GM21447 (cell line): ENCODE results near the gene GTF2E1.
"Not testable (repeated sequence)": the region's sequence is repeated elsewhere in the genome, so short reads cannot be mapped to it uniquely, and the experiment has no call there.

Experiments used
- ATAC-seq: cut with Tn5 transposase; IDR thresholded peaks from one replicate; pipeline ENCODE4 v1.9.1; 2021; ENCODE audit not compliant: unreplicated experiment

Gene GTF2E1

DNA sequence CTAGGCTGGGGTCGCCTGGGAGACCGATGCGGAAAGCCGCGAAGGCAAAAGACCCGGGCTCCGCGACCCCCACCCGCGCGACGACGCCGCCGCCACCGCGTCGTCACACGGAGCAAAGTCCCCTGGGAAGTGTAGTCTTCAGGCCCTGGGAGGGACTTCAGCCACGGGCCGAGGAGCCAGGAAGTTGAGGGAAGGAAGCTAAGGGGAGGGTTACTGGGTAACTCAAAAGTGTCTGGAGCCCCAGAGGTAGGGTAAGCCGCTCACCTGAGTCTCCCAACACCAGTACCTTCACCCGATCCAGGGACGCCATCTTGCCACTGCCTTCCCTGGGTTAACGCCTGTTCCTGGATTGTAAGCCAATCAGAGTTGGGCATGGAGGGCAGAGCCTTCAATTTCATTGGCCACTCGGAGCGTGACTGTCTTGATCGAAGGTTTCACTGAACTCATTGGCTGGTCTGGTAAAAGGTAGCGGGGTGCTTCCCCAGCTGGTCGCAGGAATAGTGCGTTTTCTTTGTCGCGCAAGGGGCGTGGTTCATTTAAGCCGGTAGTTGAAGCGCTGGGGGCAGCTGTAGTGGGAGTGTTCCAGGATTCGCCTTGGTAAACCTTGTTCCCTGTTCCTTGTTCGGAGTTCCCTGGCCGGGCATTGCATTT, at the start of gene GTF2E1, which contains the start of gene RABL3:
Gene GTF2E1, plus strand, starts transcription at position 547 of the 651 bp plus-strand sequence. CDS start 7,809 bp downstream, outside the sequence.
Gene RABL3, minus strand, starts transcription at position 319 of the 651 bp plus-strand sequence. Its CDS starts 9 bp downstream, at position 310.
- ATAC-seq: peak; percentile 99

- no peak for ATAC-seq
These were observed 48.9 kb upstream of the GTF2E1 start for GRCh38 chr3:120693439-120694171.

GRCh38 chr3:120699333-120699732, 43.2 kb upstream of the GTF2E1 start:
- no peak for ATAC-seq

DNA sequence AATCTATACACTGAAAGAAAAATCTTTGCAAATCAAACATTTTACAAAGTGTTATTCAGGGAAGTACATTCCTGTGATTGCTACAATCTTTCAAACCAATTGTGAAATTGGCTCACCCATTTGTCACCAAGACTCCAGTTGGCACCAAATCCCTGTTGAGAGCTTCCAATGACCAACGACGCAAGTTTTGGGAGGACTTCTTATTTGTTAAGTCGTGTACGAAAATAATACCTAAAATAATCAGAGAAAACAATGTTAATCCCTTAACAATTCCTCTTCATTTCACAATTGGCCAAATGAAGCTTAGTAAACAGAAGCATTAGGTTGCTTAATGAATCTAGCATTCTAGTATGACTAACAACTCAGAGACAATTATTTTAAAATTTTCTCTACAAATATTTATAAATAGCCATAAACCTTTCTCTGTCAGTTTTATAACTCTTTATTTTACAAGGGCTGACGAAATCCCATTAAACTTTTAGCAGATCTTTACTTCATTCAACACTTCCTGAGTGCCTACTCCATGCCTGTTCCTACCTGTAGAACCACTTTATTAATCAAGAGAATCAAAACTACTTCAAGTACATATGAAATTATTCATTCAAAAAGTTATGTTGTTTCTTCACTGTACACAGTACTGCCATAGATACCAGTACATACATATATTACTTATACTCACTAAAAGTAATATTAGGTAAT, 36.5 kb upstream of the GTF2E1 start:
- no peak for ATAC-seq

DNA sequence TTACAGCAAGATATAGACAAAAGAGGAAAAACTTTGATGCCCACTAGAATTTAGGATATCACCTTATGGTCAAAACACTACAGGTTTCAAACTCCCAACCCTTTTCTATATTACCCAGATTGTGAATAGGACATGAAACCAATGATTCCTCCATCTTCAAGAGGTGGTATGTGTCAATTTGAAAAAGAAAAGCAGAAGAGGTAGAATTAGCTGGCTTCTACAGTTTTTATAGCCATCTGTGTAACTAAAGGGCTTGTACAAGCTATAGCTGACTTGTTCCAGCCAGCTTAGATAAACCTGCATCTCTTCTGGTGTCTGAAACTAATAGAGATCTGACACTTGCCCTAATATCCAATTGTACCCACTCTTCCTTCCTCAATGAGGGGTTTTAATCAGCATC, 35.6 kb upstream of the GTF2E1 start:
- no peak for ATAC-seq

DNA sequence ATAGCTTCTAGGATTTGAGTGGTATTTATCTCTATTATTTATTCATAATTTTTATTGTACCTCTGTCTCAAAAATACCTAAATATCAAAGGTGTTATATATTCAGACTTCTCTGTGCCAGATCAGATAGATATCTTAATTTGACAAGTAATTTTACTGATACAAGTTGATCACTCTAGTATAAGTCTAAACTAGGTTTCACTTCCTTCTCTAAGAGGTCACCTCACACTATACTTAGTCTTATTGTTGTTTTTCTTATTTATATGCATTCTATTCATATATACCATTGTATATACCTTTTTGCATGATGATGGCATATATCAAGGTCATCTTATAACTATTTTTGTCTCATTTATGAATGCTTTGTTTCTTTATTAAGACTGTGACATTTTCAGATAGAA, 34.1 kb upstream of the GTF2E1 start:
- peak; percentile 87 for ATAC-seq

- ATAC-seq: no peak
These were observed 32.2 kb upstream of the GTF2E1 start for GRCh38 chr3:120710369-120710768.

DNA sequence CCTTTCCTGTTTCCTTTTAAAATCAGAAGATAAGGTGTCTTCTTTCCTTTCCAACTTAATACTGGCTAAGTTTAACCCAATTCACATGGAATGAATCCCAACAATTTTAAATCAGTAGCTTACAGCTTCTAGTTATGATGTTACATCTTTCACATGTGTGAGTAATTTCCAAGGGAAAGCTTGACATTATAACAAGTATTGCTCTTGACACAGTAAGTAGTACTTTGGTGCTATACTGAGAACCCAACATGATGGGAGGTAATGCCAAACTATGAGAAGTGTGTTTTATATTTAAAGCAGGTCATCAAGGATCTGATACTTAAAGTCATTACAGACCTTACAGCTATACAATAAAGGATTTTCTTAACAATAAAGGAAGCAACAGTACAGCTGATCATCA, 29.3 kb upstream of the GTF2E1 start:
- no peak for ATAC-seq

GRCh38 chr3:120719167-120719834, 23.2 kb upstream of the GTF2E1 start:
- not testable (repeated sequence) for ATAC-seq

GRCh38 chr3:120726791-120727190, 15.8 kb upstream of the GTF2E1 start:
- no peak for ATAC-seq

DNA sequence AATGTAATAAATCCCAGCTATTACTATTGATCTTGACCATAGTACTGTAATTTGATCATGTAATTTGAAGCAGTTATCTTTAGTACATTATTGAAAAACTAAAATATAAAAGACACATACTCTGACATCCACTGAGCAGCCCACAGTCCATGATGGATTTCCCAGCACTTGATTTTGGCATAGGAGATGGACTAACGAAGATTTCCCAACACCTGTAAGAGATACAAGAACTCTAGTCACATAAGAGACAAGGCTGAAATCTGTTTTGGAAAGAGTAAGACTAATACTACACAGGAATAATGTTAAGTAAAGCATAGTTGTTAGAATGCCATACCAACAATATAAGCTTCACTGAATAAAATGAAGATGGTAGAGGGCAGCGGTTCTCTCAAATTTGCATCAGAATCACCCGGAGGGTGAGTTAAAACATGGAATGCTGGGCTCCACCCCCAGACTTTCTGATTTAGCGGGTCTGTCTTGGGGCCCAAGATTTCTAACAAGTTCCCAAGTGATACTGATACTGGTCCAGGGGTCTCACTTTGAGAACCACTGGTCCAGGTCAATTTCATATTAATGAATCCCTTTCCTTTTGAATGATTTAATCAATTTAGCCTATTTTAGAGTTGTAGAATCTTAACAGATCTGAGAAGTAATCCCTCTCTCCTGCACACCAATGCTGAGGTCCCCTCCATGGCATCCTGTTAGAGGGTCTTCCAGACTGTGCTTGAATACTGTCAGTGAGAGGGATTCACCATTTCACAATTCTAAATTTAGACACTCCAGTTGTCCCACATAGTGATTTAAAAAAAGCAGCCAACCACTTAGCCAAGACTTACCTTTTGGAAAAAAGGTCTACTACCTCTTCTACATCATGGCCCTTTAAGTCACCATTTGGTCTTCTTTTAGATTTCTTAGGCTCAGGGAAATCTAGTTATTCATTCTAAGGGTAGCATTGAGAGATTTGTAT, 11.7 kb upstream of the GTF2E1 start:
- ATAC-seq: no peak

DNA sequence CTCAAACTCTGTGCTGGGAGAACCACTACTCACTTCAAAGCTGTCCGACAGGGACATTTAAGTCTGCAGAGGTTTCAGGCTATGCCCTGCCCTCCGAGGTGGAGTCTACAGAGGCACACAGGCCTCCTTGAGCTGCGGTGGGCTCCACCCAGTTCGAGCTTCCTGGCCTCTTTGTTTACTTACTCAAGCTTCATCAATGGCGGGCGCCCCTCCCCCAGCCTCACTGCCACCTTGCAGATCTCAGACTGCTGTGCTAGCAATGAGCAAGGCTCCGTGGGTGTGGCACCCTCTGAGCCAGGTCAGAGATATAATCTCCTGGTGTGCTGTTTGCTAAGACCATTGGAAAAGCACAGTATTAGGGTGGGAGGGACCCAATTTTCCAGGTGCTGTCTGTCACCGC, 4.5 kb upstream of the GTF2E1 start:
- not testable (repeated sequence) for ATAC-seq

GRCh38 chr3:120741320-120741719, 1.2 kb upstream of the GTF2E1 start:
- no peak for ATAC-seq

DNA sequence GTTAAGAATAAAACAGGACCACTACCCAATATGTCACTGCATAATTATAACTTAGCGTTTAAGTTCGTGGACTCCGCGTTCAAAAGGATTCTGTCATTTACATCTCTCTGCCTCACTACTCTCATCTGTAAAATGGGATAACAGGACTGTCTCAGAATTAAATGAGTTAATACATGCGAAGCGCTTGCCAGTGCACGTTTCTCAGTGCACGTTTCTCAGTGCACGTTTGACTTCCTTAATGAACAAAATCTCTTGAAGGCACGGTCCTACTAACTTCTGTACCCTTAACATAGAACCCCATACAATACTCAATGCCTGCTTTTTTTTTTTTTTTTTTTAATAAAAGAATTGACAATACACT, 727 bp upstream of the GTF2E1 start:
- peak; percentile 11 for ATAC-seq

- peak; percentile 14 for ATAC-seq
These were observed 363 bp downstream of the GTF2E1 start for GRCh38 chr3:120742849-120743365.

DNA sequence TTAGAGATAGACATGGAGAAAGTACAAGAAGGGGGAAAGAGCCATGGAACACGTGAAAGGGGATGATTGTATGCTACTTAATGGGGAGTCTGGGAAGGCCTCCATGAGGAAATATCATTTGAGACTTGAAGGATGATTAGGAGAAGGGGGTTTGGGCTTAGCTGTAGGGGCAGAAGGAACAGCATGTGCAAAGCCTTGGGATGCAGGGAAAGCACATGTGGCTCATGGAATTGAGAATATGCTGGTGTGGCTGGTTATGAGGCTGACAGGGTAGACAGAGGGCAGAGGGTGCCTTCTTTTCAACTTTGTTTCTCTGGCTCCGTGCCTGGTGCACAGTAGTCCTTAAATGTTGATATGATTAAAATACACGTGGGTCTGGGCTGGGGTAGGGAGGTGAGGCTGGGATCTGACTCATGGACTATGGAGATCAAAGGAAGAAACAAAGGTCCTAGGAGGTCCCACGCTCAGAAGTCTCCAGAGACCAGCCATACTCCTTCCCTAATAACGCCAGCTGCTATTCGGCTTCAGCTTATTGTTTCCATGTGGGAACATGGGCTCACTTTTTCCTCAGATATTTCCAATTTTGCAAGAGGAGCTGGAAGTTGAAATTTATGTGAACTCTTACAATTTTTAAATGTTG, 1.1 kb downstream of the GTF2E1 start:
- ATAC-seq: no peak

GRCh38 chr3:120745466-120745865, 2.9 kb downstream of the GTF2E1 start:
- no peak for ATAC-seq

DNA sequence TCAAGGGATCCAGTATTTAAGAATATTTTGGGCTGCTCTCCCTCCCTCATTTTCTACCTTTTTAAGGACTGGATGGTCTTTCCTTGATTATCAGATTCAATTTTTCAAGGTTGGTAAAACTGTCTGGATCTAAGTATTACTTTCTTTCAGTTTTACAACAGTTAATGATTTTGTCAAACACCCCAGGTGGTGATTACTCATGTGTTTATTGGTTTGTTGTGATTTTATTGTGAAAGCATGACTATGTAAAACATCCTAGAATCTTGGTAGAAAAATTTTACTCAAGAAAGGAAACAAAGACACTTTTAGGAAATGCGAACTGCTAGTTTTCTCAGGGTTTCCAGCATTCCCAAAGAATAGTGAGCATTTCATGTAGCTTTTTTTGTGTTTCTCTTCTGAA, 7.3 kb downstream of the GTF2E1 start:
- ATAC-seq: no peak

DNA sequence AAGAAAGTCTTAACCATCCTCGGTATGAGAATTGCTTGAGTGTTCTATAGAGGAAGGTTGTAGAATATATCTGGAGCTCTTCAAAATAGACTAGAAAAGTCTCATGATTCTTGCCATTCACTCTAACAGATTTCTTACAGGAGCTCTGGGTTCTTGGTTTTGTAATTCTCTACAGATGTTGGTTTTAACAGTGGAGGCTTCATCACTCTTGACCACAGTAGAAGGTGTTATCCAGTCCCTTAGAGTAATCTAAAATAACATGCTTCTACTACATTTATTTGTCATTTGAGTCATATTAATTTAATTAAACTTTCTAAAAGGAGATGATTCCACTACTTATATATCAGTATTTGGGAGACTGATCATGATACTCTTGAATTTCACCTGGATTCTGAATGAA, 9.7 kb downstream of the GTF2E1 start:
- ATAC-seq: no peak

- ATAC-seq: no peak
These were observed 10.3 kb downstream of the GTF2E1 start for GRCh38 chr3:120752865-120753264.
